SK-N-SH (cell line): Measurements from ENCODE around the gene PDGFRB. TPM values are rescaled to one million over a fixed set of nuclear protein-coding genes. Genes with fewer than 3 reads are reported as not detected.
"Not testable (repeated sequence)": the region's sequence is repeated elsewhere in the genome, so short reads cannot be mapped to it uniquely, and the experiment has no call there.

Experiments used
- CTCF ChIA-PET: fragments of 300-600, 350-600 bp; formaldehyde crosslinking; extraction: SDS; loops from one replicate; lab custom pipeline; 2021; lab: Yijun Ruan, JAX
- POLR2A ChIA-PET: fragments of 350-600 bp; sonication (Branson Sonifier 250); formaldehyde crosslinking; extraction: SDS; loops from one replicate; lab custom pipeline; 2020; ENCODE audit warnings: antibody characterized with exemption, inconsistent platforms; lab: Yijun Ruan, JAX
- DNase-seq: peaks from one replicate; pipeline ENCODE4 v3.0.0; 2012
- H2AFZ ChIP-seq: fragments of 200-600 bp; sonication (generic); 2 replicates; pipeline ENCODE4 v1.8.1; 2016; ENCODE audit warnings: antibody characterized with exemption, mild to moderate bottlenecking, low read depth
- H3F3A ChIP-seq: fragments of 200-600 bp; sonication (generic); replicated peaks from 2 replicates; pipeline ENCODE3; 2016; ENCODE audit warnings: antibody characterized with exemption, mild to moderate bottlenecking; ENCODE audit not compliant: insufficient read depth
- H3K27ac ChIP-seq, 2 experiments: fragments of 200-500 bp in 1 of 2; fragments of 200-600 bp in 1 of 2; sonication (Bioruptor generic) in 1 of 2; sonication (generic), shearing (Covaris generic) in 1 of 2; 2 replicates each; pipeline versions ENCODE4 v1.5.1 to v1.6.1; 2014 to 2016; ENCODE audit warnings: low read depth in 2 of 2, inconsistent platforms in 1 of 2, low read length in 1 of 2, mild to moderate bottlenecking in 1 of 2, mixed read lengths in 1 of 2
- H3K27me3 ChIP-seq: fragments of 200-600 bp; sonication (generic), shearing (Covaris generic); 2 replicates; pipeline ENCODE4 v1.6.1; 2016; ENCODE audit warnings: mixed run types; ENCODE audit not compliant: insufficient read depth
- H3K36me3 ChIP-seq, 2 experiments: fragments of 200-500 bp in 1 of 2; fragments of 200-600 bp in 1 of 2; sonication (Bioruptor generic) in 1 of 2; sonication (generic) in 1 of 2; replicated peaks in 1 of 2; 2 replicates each; pipeline versions ENCODE3 to v1.5.1; 2014 to 2016; ENCODE audit warnings: low read length in 1 of 2, mild to moderate bottlenecking in 1 of 2; ENCODE audit not compliant: insufficient read depth in 2 of 2, control insufficient read depth in 1 of 2
- H3K4me1 ChIP-seq, 2 experiments: fragments of 200-500 bp in 1 of 2; fragments of 200-600 bp in 1 of 2; sonication (Bioruptor generic) in 1 of 2; sonication (generic), shearing (Covaris generic) in 1 of 2; 2 replicates each; pipeline versions ENCODE4 v1.5.1 to v1.6.1; 2014 to 2016; ENCODE audit warnings: low read depth in 1 of 2, low read length in 1 of 2, mixed run types in 1 of 2; ENCODE audit not compliant: insufficient read depth in 2 of 2, control insufficient read depth in 1 of 2
- H3K4me2 ChIP-seq: fragments of 200-600 bp; sonication (generic), shearing (Covaris generic); 2 replicates; pipeline ENCODE4 v1.6.1; 2017; ENCODE audit warnings: mixed run types
- H3K4me3 ChIP-seq, 2 experiments: fragments of 200-500 bp in 1 of 2; fragments of 200-600 bp in 1 of 2; sonication (Bioruptor generic) in 1 of 2; sonication (generic), shearing (Covaris generic) in 1 of 2; 2 replicates each; pipeline versions ENCODE4 v1.5.1 to v1.8.1; 2014 to 2016; ENCODE audit warnings: low read depth in 2 of 2, inconsistent platforms in 1 of 2, low read length in 1 of 2, mild to moderate bottlenecking in 1 of 2, mixed read lengths in 1 of 2, moderate library complexity in 1 of 2
- H3K79me2 ChIP-seq: fragments of 200-600 bp; sonication (generic); 2 replicates; pipeline ENCODE4 v1.8.1; 2017; ENCODE audit warnings: mild to moderate bottlenecking; ENCODE audit not compliant: insufficient read depth
- H3K9ac ChIP-seq: fragments of 200-600 bp; sonication (generic); 2 replicates; pipeline ENCODE4 v1.6.1; 2017; ENCODE audit warnings: mixed run types
- H3K9me2 ChIP-seq: fragments of 200-600 bp; sonication (generic); 2 replicates; pipeline ENCODE4 v1.6.1; 2017; ENCODE audit warnings: mixed run types
- H3K9me3 ChIP-seq: fragments of 200-600 bp; sonication (generic); 2 replicates; pipeline ENCODE4 v1.6.1; 2017; ENCODE audit warnings: mixed run types, mild to moderate bottlenecking, moderate library complexity
- H4K20me1 ChIP-seq: fragments of 200-600 bp; sonication (generic); 2 replicates; pipeline ENCODE4 v1.6.1; 2017; ENCODE audit warnings: mild to moderate bottlenecking, mixed run types; ENCODE audit not compliant: insufficient read depth
- CHD2 ChIP-seq: fragments of 150-350 bp; IDR thresholded peaks from 2 replicates; pipeline ENCODE4 v1.6.1; 2018; ENCODE audit warnings: low read length; ENCODE audit not compliant: partially characterized antibody
- ELF1 ChIP-seq: IDR thresholded peaks from 2 replicates; pipeline ENCODE4 v1.4.0; 2012
- EZH2phosphoT487 ChIP-seq: fragments of 200-600 bp; sonication (generic); IDR thresholded peaks from 2 replicates; pipeline ENCODE4 v1.6.1; 2017; ENCODE audit warnings: low read depth, mixed run types, mild to moderate bottlenecking, antibody characterized with exemption, moderate library complexity, borderline replicate concordance
- FOXM1 ChIP-seq: IDR thresholded peaks from 2 replicates; pipeline ENCODE4 v1.4.0; 2012; ENCODE audit warnings: low read depth, mild to moderate bottlenecking
- GABPA ChIP-seq: IDR thresholded peaks from 2 replicates; pipeline ENCODE4 v1.4.0; 2012; ENCODE audit warnings: low read depth, mild to moderate bottlenecking
- MXI1 ChIP-seq: IDR thresholded peaks from 2 replicates; pipeline ENCODE4 v1.6.1; 2012; ENCODE audit warnings: mild to moderate bottlenecking, low read depth, low read length, improper control_type of control experiment
- POLR2AphosphoS5 ChIP-seq: IDR thresholded peaks from 2 replicates; pipeline ENCODE4 v1.6.1; 2012; ENCODE audit warnings: low read depth, low read length
- RAD21 ChIP-seq: IDR thresholded peaks from 2 replicates; pipeline ENCODE4 v1.6.1; 2012; ENCODE audit warnings: mild to moderate bottlenecking, low read length
- SIN3A ChIP-seq: IDR thresholded peaks from 2 replicates; pipeline ENCODE4 v1.6.1; 2012; ENCODE audit warnings: low read depth, mild to moderate bottlenecking, low read length, moderate library complexity, borderline replicate concordance
- TAF1 ChIP-seq: IDR thresholded peaks from 2 replicates; pipeline ENCODE4 v1.6.1; 2012; ENCODE audit warnings: low read depth, mild to moderate bottlenecking, low read length, moderate library complexity, borderline replicate concordance
- YY1 ChIP-seq: IDR thresholded peaks from 2 replicates; pipeline ENCODE4 v1.4.0; 2012; ENCODE audit warnings: low read depth, mild to moderate bottlenecking
- WGBS: methylation state at CpG from one replicate; pipeline ENCODE4 v1.1.6; 2017; ENCODE audit warnings: low lambda C conversion rate; 5-methylcytosine and 5-hydroxymethylcytosine counted together
- polyA plus RNA-seq, 3 experiments: library from polyadenylated mRNA; depleted of rRNA; stranded (reverse); fragments of >200 nt; gene quantifications; 2 replicates each; pipeline ENCODE4 v1.2.3, GENCODE V29; 2012
- TF ChIP-seq, protein P1 (sequence below): fragments of 200-600 bp; sonication (generic); IDR thresholded peaks from 2 replicates; pipeline ENCODE4 v1.6.1; 2017; ENCODE audit warnings: antibody characterized with exemption, mild to moderate bottlenecking, moderate library complexity
- TF ChIP-seq, protein P2 (sequence below): IDR thresholded peaks from 2 replicates; pipeline ENCODE4 v1.4.0; 2012; ENCODE audit warnings: low read depth
- TF ChIP-seq, protein P3 (sequence below): fragments of 150-350 bp; IDR thresholded peaks from 2 replicates; pipeline ENCODE4 v1.6.1; 2016; ENCODE audit warnings: mild to moderate bottlenecking, low read depth, low read length
- TF ChIP-seq, protein P4 (sequence below): IDR thresholded peaks from 2 replicates; pipeline ENCODE4 v1.6.1; 2012; ENCODE audit warnings: mild to moderate bottlenecking, low read depth, low read length, moderate library complexity
- TF ChIP-seq, protein P5 (sequence below): IDR thresholded peaks from 2 replicates; pipeline ENCODE4 v1.4.0; 2012; ENCODE audit warnings: low read depth, borderline replicate concordance
- TF ChIP-seq, protein P6 (sequence below): fragments of 150-350 bp; IDR thresholded peaks from 2 replicates; pipeline ENCODE4 v1.6.1; 2017; ENCODE audit warnings: antibody characterized with exemption, low read length, low read depth, borderline replicate concordance

The PDGFRB gene
- polyA plus RNA-seq, 1 of the 3 experiments (the other 2 are of a cell fraction) = 32.1 TPM

DNA sequence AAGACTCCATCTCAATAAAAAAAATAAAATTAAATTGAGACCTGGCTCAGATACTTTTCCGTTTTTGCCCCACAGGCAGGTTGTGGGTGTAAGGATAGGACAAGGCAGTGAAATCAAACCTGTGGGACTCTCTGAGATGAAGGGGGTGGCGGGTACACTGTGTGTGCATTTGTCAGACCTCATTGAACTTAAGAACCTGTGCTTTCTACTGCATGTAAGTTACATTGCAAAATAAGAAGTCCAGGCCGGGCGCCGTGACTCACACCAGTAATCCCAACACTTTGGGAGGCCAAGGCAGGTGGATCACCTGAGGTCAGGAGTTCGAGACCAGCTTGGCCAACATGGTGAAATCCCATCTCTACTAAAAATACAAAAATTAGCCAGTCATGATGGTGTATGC lies 70.9 kb downstream of the PDGFRB start:
- H3F3A ChIP-seq, H3K27me3 ChIP-seq, H3K9me3 ChIP-seq, DNase-seq, H3K9me2 ChIP-seq, H3K27ac ChIP-seq, CTCF ChIA-PET, H3K4me2 ChIP-seq, H2AFZ ChIP-seq, H4K20me1 ChIP-seq, H3K4me1 ChIP-seq, POLR2A ChIA-PET, H3K4me3 ChIP-seq, H3K79me2 ChIP-seq, H3K9ac ChIP-seq, H3K36me3 ChIP-seq: not testable (repeated sequence)
- 85% methylated on average over 6 of the region's 6 CpGs for WGBS

DNA sequence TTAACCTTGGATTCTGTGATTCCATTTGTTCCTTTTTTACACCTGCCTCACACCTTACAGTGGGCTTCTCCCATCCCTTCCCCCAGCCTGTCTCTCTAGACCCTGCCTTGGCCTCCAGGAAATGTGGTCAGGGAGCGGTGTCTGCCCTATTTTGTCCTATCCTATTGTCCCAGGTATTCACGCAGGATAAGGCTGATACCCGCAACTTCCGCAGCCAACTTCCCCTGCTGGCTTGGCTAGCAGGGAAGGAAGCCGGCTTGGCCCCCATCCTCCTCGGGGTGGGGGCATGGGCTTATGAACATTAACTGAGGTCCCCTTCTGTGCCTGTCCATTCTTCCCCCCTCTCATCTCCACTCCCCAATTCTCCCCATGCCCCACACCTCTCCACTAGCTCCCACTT lies 72.8 kb downstream of the PDGFRB start:
- H3K9me2 ChIP-seq = no peaks in the 10 kb centered on the region
- no peaks in the 10 kb centered on the region for H3F3A ChIP-seq
- WGBS = 92% methylated on average over 5 of the region's 6 CpGs
- no peak for DNase-seq
- no peak overlapping the region for H3K27ac ChIP-seq
- H3K4me3 ChIP-seq = no peak overlapping the region
- POLR2A ChIA-PET = no interaction called here
- H2AFZ ChIP-seq = no peak overlapping the region
- H3K9me3 ChIP-seq = no peaks in the 10 kb centered on the region
- H3K79me2 ChIP-seq = no peaks in the 10 kb centered on the region
- CTCF ChIA-PET = interaction anchor here (0.9 to 2.1 kb wide), 2 partner anchors 8 to 48 kb away, joined by 3 to 8 read pairs; no protein-coding TSS in a partner anchor
- H3K4me1 ChIP-seq = no peaks in the 10 kb centered on the region; a peak in 1 of 4 replicates
- H3K4me2 ChIP-seq = no peak overlapping the region
- no peaks in the 10 kb centered on the region for H4K20me1 ChIP-seq
- H3K9ac ChIP-seq = no peak overlapping the region
- H3K27me3 ChIP-seq = peaks cover 2% of the 10 kb centered on the region; the same call in 1 of the 2 replicates
- TF ChIP-seq MXI1 (no peak), SIN3A (no peak), EZH2phosphoT487 (no peak), POLR2AphosphoS5 (no peak), RAD21 (no peak), FOXM1 (no peak), YY1 (no peak), TAF1 (no peak), ELF1 (no peak), GABPA (no peak), CHD2 (no peak)
- TF ChIP-seq, protein P1, sequence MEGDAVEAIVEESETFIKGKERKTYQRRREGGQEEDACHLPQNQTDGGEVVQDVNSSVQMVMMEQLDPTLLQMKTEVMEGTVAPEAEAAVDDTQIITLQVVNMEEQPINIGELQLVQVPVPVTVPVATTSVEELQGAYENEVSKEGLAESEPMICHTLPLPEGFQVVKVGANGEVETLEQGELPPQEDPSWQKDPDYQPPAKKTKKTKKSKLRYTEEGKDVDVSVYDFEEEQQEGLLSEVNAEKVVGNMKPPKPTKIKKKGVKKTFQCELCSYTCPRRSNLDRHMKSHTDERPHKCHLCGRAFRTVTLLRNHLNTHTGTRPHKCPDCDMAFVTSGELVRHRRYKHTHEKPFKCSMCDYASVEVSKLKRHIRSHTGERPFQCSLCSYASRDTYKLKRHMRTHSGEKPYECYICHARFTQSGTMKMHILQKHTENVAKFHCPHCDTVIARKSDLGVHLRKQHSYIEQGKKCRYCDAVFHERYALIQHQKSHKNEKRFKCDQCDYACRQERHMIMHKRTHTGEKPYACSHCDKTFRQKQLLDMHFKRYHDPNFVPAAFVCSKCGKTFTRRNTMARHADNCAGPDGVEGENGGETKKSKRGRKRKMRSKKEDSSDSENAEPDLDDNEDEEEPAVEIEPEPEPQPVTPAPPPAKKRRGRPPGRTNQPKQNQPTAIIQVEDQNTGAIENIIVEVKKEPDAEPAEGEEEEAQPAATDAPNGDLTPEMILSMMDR = no peak
- TF ChIP-seq, protein P2, sequence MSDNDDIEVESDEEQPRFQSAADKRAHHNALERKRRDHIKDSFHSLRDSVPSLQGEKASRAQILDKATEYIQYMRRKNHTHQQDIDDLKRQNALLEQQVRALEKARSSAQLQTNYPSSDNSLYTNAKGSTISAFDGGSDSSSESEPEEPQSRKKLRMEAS = no peak
- TF ChIP-seq, protein P3, sequence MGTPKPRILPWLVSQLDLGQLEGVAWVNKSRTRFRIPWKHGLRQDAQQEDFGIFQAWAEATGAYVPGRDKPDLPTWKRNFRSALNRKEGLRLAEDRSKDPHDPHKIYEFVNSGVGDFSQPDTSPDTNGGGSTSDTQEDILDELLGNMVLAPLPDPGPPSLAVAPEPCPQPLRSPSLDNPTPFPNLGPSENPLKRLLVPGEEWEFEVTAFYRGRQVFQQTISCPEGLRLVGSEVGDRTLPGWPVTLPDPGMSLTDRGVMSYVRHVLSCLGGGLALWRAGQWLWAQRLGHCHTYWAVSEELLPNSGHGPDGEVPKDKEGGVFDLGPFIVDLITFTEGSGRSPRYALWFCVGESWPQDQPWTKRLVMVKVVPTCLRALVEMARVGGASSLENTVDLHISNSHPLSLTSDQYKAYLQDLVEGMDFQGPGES = no peak
- TF ChIP-seq, protein P4, sequence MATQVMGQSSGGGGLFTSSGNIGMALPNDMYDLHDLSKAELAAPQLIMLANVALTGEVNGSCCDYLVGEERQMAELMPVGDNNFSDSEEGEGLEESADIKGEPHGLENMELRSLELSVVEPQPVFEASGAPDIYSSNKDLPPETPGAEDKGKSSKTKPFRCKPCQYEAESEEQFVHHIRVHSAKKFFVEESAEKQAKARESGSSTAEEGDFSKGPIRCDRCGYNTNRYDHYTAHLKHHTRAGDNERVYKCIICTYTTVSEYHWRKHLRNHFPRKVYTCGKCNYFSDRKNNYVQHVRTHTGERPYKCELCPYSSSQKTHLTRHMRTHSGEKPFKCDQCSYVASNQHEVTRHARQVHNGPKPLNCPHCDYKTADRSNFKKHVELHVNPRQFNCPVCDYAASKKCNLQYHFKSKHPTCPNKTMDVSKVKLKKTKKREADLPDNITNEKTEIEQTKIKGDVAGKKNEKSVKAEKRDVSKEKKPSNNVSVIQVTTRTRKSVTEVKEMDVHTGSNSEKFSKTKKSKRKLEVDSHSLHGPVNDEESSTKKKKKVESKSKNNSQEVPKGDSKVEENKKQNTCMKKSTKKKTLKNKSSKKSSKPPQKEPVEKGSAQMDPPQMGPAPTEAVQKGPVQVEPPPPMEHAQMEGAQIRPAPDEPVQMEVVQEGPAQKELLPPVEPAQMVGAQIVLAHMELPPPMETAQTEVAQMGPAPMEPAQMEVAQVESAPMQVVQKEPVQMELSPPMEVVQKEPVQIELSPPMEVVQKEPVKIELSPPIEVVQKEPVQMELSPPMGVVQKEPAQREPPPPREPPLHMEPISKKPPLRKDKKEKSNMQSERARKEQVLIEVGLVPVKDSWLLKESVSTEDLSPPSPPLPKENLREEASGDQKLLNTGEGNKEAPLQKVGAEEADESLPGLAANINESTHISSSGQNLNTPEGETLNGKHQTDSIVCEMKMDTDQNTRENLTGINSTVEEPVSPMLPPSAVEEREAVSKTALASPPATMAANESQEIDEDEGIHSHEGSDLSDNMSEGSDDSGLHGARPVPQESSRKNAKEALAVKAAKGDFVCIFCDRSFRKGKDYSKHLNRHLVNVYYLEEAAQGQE = no peak
- TF ChIP-seq, protein P5, sequence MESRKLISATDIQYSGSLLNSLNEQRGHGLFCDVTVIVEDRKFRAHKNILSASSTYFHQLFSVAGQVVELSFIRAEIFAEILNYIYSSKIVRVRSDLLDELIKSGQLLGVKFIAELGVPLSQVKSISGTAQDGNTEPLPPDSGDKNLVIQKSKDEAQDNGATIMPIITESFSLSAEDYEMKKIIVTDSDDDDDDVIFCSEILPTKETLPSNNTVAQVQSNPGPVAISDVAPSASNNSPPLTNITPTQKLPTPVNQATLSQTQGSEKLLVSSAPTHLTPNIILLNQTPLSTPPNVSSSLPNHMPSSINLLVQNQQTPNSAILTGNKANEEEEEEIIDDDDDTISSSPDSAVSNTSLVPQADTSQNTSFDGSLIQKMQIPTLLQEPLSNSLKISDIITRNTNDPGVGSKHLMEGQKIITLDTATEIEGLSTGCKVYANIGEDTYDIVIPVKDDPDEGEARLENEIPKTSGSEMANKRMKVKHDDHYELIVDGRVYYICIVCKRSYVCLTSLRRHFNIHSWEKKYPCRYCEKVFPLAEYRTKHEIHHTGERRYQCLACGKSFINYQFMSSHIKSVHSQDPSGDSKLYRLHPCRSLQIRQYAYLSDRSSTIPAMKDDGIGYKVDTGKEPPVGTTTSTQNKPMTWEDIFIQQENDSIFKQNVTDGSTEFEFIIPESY = no peak
- TF ChIP-seq, protein P6, sequence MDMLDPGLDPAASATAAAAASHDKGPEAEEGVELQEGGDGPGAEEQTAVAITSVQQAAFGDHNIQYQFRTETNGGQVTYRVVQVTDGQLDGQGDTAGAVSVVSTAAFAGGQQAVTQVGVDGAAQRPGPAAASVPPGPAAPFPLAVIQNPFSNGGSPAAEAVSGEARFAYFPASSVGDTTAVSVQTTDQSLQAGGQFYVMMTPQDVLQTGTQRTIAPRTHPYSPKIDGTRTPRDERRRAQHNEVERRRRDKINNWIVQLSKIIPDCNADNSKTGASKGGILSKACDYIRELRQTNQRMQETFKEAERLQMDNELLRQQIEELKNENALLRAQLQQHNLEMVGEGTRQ = no peak
- no peaks in the 10 kb centered on the region for H3K36me3 ChIP-seq
